ENCODE results near the gene SLC38A5. TPM values are rescaled to one million over a fixed set of nuclear protein-coding genes. Genes with fewer than 3 reads are reported as not detected.

SLC38A5 gene
- total and polyA plus RNA-seq, 9 of the 15 experiments (the other 6 are each of a cell fraction or from before 2014, with no cell fraction given): 9.3 to 228 (median 142) TPM

DNA sequence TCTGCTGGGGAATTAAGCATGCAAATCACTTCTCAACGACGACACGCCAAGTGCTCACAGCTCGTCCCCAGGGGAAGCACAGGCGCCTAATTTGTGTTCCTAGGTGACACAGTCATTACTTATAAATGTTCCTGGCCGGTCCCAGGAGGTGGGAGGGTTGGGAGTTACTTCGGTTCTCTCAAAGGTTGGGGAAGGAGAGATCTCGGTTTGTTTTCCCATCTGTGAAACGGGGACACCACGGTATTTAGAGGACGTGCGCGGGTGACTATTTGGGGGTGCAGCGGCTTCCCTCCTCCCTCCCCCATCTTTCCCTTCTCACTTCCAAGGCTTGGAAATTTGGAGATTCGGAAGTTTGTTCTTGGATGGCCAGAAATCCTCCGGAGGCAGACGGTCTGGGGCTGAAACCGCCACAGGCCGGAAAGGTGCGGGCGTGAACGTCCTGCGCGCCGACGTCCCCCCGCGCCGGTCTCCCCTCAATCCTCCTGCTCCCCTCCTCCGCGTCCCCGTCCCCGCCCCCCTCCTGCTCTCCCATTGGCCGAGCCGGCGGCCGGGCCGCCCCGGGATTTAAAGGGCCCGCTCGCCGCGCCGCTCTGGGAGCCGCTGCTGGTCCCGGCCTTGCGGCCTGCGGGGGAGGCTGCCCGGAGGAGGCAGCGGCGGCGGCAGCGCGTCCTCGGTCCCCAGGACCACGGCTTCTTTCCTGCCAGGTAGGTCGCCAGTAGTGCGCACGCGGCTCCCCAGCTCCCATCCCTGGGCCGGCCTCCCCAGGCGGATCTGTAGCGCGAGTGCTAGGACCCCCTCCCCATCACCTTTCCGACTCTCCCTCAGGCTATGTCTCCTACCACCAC lies 38.6 kb upstream of the SLC38A5 start, which contains the start of gene PORCN (continued):
- TF ChIP-seq, protein P1, sequence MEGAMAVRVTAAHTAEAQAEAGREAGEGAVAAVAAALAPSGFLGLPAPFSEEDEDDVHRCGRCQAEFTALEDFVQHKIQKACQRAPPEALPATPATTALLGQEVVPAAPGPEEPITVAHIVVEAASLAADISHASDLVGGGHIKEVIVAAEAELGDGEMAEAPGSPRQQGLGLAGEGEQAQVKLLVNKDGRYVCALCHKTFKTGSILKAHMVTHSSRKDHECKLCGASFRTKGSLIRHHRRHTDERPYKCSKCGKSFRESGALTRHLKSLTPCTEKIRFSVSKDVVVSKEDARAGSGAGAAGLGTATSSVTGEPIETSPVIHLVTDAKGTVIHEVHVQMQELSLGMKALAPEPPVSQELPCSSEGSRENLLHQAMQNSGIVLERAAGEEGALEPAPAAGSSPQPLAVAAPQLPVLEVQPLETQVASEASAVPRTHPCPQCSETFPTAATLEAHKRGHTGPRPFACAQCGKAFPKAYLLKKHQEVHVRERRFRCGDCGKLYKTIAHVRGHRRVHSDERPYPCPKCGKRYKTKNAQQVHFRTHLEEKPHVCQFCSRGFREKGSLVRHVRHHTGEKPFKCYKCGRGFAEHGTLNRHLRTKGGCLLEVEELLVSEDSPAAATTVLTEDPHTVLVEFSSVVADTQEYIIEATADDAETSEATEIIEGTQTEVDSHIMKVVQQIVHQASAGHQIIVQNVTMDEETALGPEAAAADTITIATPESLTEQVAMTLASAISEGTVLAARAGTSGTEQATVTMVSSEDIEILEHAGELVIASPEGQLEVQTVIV (CRISPR knock-in tag; IDR thresholded peaks at IDR 0.05; ENCODE audit: borderline replicate concordance): no peak
- TF ChIP-seq RHOXF2B (CRISPR knock-in tag; conservative IDR thresholded peaks at IDR 0.05) (no peak), ZBTB7A (IDR thresholded peaks at IDR 0.05; ENCODE audit: borderline replicate concordance, control insufficient read depth, low read depth, low read length) (no peak), ZZZ3 (IDR thresholded peaks at IDR 0.05) (no peak), HOXB6 (CRISPR knock-in tag; IDR thresholded peaks at IDR 0.05; ENCODE audit: borderline replicate concordance) (no peak), OTX1 (CRISPR knock-in tag; IDR thresholded peaks at IDR 0.05) (no peak), CEBPG (CRISPR knock-in tag; IDR thresholded peaks at IDR 0.05) (no peak), CEBPG (tag; conservative IDR thresholded peaks at IDR 0.05 in 1 of 2, IDR thresholded peaks at IDR 0.05 in 1 of 2) (no peak), NR2F6 (CRISPR knock-in tag; IDR thresholded peaks at IDR 0.05) (no peak), THRAP3 (IDR thresholded peaks at IDR 0.05; ENCODE audit: borderline replicate concordance) (no peak), FOXJ3 (CRISPR knock-in tag; IDR thresholded peaks at IDR 0.05) (no peak), YY1 (IDR thresholded peaks at IDR 0.05; ENCODE audit: borderline replicate concordance in 1 of 3, control insufficient read depth in 1 of 3, extremely low read depth in 1 of 3, insufficient read depth in 3 of 3, insufficient read length in 1 of 3, insufficient replicate concordance in 2 of 3, low read depth in 1 of 3, low read length in 2 of 3) (no peak)
- TF ChIP-seq, protein P2, sequence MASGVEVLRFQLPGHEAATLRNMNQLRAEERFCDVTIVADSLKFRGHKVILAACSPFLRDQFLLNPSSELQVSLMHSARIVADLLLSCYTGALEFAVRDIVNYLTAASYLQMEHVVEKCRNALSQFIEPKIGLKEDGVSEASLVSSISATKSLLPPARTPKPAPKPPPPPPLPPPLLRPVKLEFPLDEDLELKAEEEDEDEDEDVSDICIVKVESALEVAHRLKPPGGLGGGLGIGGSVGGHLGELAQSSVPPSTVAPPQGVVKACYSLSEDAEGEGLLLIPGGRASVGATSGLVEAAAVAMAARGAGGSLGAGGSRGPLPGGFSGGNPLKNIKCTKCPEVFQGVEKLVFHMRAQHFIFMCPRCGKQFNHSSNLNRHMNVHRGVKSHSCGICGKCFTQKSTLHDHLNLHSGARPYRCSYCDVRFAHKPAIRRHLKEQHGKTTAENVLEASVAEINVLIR (CRISPR knock-in tag; IDR thresholded peaks at IDR 0.05): no peak
- TF ChIP-seq, protein P3, sequence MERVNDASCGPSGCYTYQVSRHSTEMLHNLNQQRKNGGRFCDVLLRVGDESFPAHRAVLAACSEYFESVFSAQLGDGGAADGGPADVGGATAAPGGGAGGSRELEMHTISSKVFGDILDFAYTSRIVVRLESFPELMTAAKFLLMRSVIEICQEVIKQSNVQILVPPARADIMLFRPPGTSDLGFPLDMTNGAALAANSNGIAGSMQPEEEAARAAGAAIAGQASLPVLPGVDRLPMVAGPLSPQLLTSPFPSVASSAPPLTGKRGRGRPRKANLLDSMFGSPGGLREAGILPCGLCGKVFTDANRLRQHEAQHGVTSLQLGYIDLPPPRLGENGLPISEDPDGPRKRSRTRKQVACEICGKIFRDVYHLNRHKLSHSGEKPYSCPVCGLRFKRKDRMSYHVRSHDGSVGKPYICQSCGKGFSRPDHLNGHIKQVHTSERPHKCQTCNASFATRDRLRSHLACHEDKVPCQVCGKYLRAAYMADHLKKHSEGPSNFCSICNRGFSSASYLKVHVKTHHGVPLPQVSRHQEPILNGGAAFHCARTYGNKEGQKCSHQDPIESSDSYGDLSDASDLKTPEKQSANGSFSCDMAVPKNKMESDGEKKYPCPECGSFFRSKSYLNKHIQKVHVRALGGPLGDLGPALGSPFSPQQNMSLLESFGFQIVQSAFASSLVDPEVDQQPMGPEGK (CRISPR knock-in tag; IDR thresholded peaks at IDR 0.05; ENCODE audit: borderline replicate concordance): no peak
- TF ChIP-seq, protein P4, sequence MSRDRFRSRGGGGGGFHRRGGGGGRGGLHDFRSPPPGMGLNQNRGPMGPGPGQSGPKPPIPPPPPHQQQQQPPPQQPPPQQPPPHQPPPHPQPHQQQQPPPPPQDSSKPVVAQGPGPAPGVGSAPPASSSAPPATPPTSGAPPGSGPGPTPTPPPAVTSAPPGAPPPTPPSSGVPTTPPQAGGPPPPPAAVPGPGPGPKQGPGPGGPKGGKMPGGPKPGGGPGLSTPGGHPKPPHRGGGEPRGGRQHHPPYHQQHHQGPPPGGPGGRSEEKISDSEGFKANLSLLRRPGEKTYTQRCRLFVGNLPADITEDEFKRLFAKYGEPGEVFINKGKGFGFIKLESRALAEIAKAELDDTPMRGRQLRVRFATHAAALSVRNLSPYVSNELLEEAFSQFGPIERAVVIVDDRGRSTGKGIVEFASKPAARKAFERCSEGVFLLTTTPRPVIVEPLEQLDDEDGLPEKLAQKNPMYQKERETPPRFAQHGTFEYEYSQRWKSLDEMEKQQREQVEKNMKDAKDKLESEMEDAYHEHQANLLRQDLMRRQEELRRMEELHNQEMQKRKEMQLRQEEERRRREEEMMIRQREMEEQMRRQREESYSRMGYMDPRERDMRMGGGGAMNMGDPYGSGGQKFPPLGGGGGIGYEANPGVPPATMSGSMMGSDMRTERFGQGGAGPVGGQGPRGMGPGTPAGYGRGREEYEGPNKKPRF (IDR thresholded peaks at IDR 0.05; ENCODE audit: low read depth, low read length): no peak
- TF ChIP-seq, protein P5, sequence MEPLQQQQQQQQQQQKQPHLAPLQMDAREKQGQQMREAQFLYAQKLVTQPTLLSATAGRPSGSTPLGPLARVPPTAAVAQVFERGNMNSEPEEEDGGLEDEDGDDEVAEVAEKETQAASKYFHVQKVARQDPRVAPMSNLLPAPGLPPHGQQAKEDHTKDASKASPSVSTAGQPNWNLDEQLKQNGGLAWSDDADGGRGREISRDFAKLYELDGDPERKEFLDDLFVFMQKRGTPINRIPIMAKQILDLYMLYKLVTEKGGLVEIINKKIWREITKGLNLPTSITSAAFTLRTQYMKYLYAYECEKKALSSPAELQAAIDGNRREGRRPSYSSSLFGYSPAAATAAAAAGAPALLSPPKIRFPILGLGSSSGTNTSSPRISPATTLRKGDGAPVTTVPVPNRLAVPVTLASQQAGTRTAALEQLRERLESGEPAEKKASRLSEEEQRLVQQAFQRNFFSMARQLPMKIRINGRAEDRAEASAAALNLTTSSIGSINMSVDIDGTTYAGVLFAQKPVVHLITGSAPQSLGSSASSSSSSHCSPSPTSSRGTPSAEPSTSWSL (CRISPR knock-in tag; IDR thresholded peaks at IDR 0.05; ENCODE audit: borderline replicate concordance): no peak

Measured in K562 (cell line).